Neural progenitor cell (in vitro differentiated cells): ENCODE results near the gene KDM8. TPM values are rescaled to one million over a fixed set of nuclear protein-coding genes. Genes with fewer than 3 reads are reported as not detected.

Experiments used
- DNase-seq: peaks from one replicate; pipeline ENCODE4 v3.0.0-alpha.2; 2016; ENCODE audit warnings: low spot score
- H2AFZ ChIP-seq: fragments of 200-600 bp; sonication (generic); replicated peaks from 2 replicates; pipeline ENCODE4 v1.6.1; 2016; ENCODE audit warnings: antibody characterized with exemption
- H3F3A ChIP-seq: fragments of 200-600 bp; sonication (generic); 2 replicates; pipeline ENCODE4 v1.6.1; 2016; ENCODE audit warnings: antibody characterized with exemption, low read depth
- H3K27ac ChIP-seq: fragments of 200-600 bp; sonication (generic); 2 replicates; pipeline ENCODE4 v1.5.1; 2016; ENCODE audit warnings: mild to moderate bottlenecking
- H3K27me3 ChIP-seq: fragments of 200-600 bp; sonication (generic); 2 replicates; pipeline ENCODE4 v1.6.1; 2016; ENCODE audit warnings: mild to moderate bottlenecking, moderate library complexity
- H3K36me3 ChIP-seq: fragments of 200-600 bp; sonication (generic); 2 replicates; pipeline ENCODE4 v1.5.1; 2016
- H3K4me1 ChIP-seq: fragments of 200-600 bp; sonication (generic); 2 replicates; pipeline ENCODE4 v1.6.1; 2016; ENCODE audit warnings: mixed run types
- H3K4me2 ChIP-seq: fragments of 200-600 bp; sonication (generic); 2 replicates; pipeline ENCODE4 v1.6.1; 2016
- H3K4me3 ChIP-seq: fragments of 200-600 bp; sonication (generic); 2 replicates; pipeline ENCODE4 v1.5.1; 2016
- H3K79me2 ChIP-seq: fragments of 200-600 bp; sonication (generic); 2 replicates; pipeline ENCODE4 v1.6.1; 2016; ENCODE audit warnings: low read depth
- H3K9ac ChIP-seq: fragments of 200-600 bp; sonication (generic); 2 replicates; pipeline ENCODE4 v1.6.1; 2016
- H3K9me3 ChIP-seq: fragments of 200-600 bp; sonication (generic); 2 replicates; pipeline ENCODE4 v1.5.1; 2016; ENCODE audit warnings: low read depth
- H4K20me1 ChIP-seq: fragments of 200-600 bp; sonication (generic); 2 replicates; pipeline ENCODE4 v1.6.1; 2016; ENCODE audit warnings: low read depth
- H3K27ac Mint-ChIP-seq: 3 replicates; pipeline ENCODE4 v1.8.0; 2021; ENCODE audit warnings: mixed read lengths
- H3K27me3 Mint-ChIP-seq: 2 replicates; pipeline ENCODE4 v1.8.0; 2022; ENCODE audit warnings: low read depth, mild to moderate bottlenecking, inconsistent platforms, moderate library complexity, mixed read lengths; ENCODE audit not compliant: insufficient read depth
- H3K36me3 Mint-ChIP-seq: 3 replicates; pipeline ENCODE4 v1.8.0; 2021; ENCODE audit warnings: mixed read lengths
- H3K4me1 Mint-ChIP-seq: 3 replicates; pipeline ENCODE4 v1.8.0; 2021; ENCODE audit warnings: mixed read lengths
- H3K4me3 Mint-ChIP-seq: 3 replicates; pipeline ENCODE4 v1.8.0; 2021; ENCODE audit warnings: mild to moderate bottlenecking, moderate library complexity, mixed read lengths
- H3K9me3 Mint-ChIP-seq: 3 replicates; pipeline ENCODE4 v1.8.0; 2020; ENCODE audit warnings: mixed read lengths
- CTCF ChIP-seq: fragments of 200-600 bp; sonication (generic); IDR thresholded peaks from 2 replicates; pipeline ENCODE4 v1.5.1; 2017; ENCODE audit warnings: antibody characterized with exemption, mild to moderate bottlenecking
- EZH2 ChIP-seq: fragments of 200-600 bp; sonication (generic); IDR thresholded peaks from 2 replicates; pipeline ENCODE4 v1.6.1; 2017; ENCODE audit warnings: antibody characterized with exemption, mild to moderate bottlenecking, moderate library complexity
- EZH2phosphoT487 ChIP-seq: fragments of 200-600 bp; sonication (generic); IDR thresholded peaks from 2 replicates; pipeline ENCODE4 v1.6.1; 2017; ENCODE audit warnings: antibody characterized with exemption
- total RNA-seq: library from RNA; depleted of rRNA; stranded (reverse); fragments of >200 nt; gene quantifications from 2 replicates; pipeline ENCODE4 v1.2.3, GENCODE V29; 2015; ENCODE audit warnings: low replicate concordance

Gene KDM8
- total RNA-seq, 1 donor from 2014 or later: 6.5 TPM

- Mint-ChIP-seq H3K4me3 (no peak overlapping the region), H3K4me1 (peaks cover 36% of the 10 kb centered on the region), H3K27ac (no peak overlapping the region), H3K9me3 (no peaks in the 10 kb centered on the region), H3K36me3 (no peaks in the 10 kb centered on the region), H3K27me3 (peaks cover 13% of the 10 kb centered on the region)
- no peak for TF ChIP-seq EZH2phosphoT487
- TF ChIP-seq CTCF: no peak
- no peak for TF ChIP-seq EZH2
- Histone ChIP-seq H2AFZ (no peak overlapping the region), H3K27ac (no peak overlapping the region), H3K4me1 (peaks cover 14% of the 10 kb centered on the region), H4K20me1 (peaks cover 5% of the 10 kb centered on the region), H3K9me3 (no peaks in the 10 kb centered on the region), H3K27me3 (no peaks in the 10 kb centered on the region), H3K36me3 (no peaks in the 10 kb centered on the region), H3K79me2 (no peaks in the 10 kb centered on the region), H3K9ac (no peak overlapping the region), H3F3A (peaks cover 7% of the 10 kb centered on the region), H3K4me3 (no peak overlapping the region), H3K4me2 (no peak overlapping the region)
- DNase-seq: no peak
Observed at GRCh38 chr16:27234603-27235002, 31.3 kb downstream of the KDM8 start.

- H3K27ac ChIP-seq: no peak overlapping the region
- H3K79me2 ChIP-seq: no peaks in the 10 kb centered on the region
- H4K20me1 ChIP-seq: peaks cover 5% of the 10 kb centered on the region
- H3K4me3 Mint-ChIP-seq: no peak overlapping the region
- no peak overlapping the region for H3K4me2 ChIP-seq
- no peaks in the 10 kb centered on the region for H3K27me3 ChIP-seq
- H3K4me1 ChIP-seq: peaks cover 14% of the 10 kb centered on the region
- no peak overlapping the region for H3K27ac Mint-ChIP-seq
- no peak overlapping the region for H3K4me3 ChIP-seq
- no peak overlapping the region for H2AFZ ChIP-seq
- DNase-seq: peak; percentile 65
- H3K4me1 Mint-ChIP-seq: peaks cover 36% of the 10 kb centered on the region
- H3K36me3 ChIP-seq: no peaks in the 10 kb centered on the region
- H3K27me3 Mint-ChIP-seq: peaks cover 12% of the 10 kb centered on the region
- TF ChIP-seq CTCF: peak; percentile 88
- TF ChIP-seq EZH2: no peak
- H3K9me3 Mint-ChIP-seq: no peaks in the 10 kb centered on the region
- peaks cover 7% of the 10 kb centered on the region for H3F3A ChIP-seq
- no peaks in the 10 kb centered on the region for H3K9me3 ChIP-seq
- no peaks in the 10 kb centered on the region for H3K36me3 Mint-ChIP-seq
- no peak overlapping the region for H3K9ac ChIP-seq
Observed at GRCh38 chr16:27235055-27235937, 32.0 kb downstream of the KDM8 start.

GRCh38 chr16:27235938-27236245 lies 32.6 kb downstream of the KDM8 start:
- no peak overlapping the region for H3K27ac ChIP-seq
- no peaks in the 10 kb centered on the region for H3K36me3 ChIP-seq
- peaks cover 5% of the 10 kb centered on the region for H4K20me1 ChIP-seq
- DNase-seq: no peak
- H3K9me3 Mint-ChIP-seq: no peaks in the 10 kb centered on the region
- H3K27ac Mint-ChIP-seq: no peak overlapping the region
- H3K4me3 Mint-ChIP-seq: no peak overlapping the region
- no peaks in the 10 kb centered on the region for H3K36me3 Mint-ChIP-seq
- peaks cover 7% of the 10 kb centered on the region for H3F3A ChIP-seq
- no peak overlapping the region for H3K4me3 ChIP-seq
- H3K27me3 Mint-ChIP-seq: peaks cover 12% of the 10 kb centered on the region
- peaks cover 14% of the 10 kb centered on the region for H3K4me1 ChIP-seq
- H3K9me3 ChIP-seq: no peaks in the 10 kb centered on the region
- peaks cover 36% of the 10 kb centered on the region for H3K4me1 Mint-ChIP-seq
- TF ChIP-seq EZH2phosphoT487 (no peak), EZH2 (no peak), CTCF (no peak)
- no peaks in the 10 kb centered on the region for H3K27me3 ChIP-seq
- H3K79me2 ChIP-seq: no peaks in the 10 kb centered on the region
- no peak overlapping the region for H3K4me2 ChIP-seq
- no peak overlapping the region for H2AFZ ChIP-seq
- no peak overlapping the region for H3K9ac ChIP-seq
